ELR (cell line): Measurements from ENCODE around the gene TBCD.
"Not testable (repeated sequence)": the region's sequence is repeated elsewhere in the genome, so short reads cannot be mapped to it uniquely, and the experiment has no call there.

Experiments used
- DNase-seq: peaks from one replicate; pipeline ENCODE4 v3.0.0-alpha.2; 2015; ENCODE audit warnings: low read depth

Gene TBCD

GRCh38 chr17:82767041-82767754 is 15.3 kb downstream of the TBCD start:
- DNase-seq, result peak; percentile 69

GRCh38 chr17:82769041-82769440 is 17.2 kb downstream of the TBCD start:
- DNase-seq, result no peak

- DNase-seq, result peak; percentile 79
These were observed 20.2 kb downstream of the TBCD start for GRCh38 chr17:82772026-82772425.

DNA sequence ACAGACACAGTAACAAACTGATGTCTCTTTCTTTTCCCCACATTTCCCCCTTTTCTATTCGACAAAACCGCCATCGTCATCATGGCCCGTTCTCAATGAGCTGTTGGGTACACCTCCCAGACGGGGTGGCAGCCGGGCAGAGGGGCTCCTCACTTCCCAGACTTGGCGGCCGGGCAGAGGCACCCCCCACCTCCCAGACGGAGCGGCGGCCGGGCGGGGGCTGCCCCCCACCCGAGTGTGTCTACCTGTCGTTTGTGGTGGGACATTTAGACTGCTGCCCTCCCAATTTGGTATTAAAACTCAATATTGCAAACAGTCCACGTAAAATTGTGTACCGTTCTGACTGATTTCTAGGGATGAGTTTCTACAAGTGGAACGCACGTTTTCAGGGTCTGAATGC is 22.6 kb downstream of the TBCD start:
- not testable (repeated sequence) for DNase-seq

GRCh38 chr17:82775001-82775823 is 23.3 kb downstream of the TBCD start:
- peak; percentile 59 for DNase-seq

DNA sequence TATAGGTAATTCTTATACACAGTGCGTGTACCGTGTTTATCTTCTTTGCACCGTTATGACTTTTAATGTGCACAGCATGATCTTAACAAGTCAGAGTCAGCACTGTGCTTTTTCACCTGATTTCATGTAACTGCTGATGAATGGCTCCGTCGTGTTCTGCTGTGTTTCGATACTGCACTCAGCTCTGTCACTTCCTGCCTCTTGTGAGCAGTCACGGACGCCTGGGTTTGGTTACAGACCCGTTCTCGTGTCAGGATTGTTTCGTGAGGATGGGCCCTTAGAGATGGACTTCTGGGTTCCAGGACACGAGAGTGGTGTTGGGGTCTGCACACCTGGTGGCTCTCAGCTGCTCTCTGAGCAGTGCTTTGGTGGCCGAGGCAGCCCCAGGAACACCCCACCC is 24.6 kb downstream of the TBCD start:
- no peak for DNase-seq

- DNase-seq, result not testable (repeated sequence)
These were observed 26.0 kb downstream of the TBCD start for GRCh38 chr17:82777778-82778375.

GRCh38 chr17:82779541-82779940 is 27.7 kb downstream of the TBCD start:
- no peak for DNase-seq

DNA sequence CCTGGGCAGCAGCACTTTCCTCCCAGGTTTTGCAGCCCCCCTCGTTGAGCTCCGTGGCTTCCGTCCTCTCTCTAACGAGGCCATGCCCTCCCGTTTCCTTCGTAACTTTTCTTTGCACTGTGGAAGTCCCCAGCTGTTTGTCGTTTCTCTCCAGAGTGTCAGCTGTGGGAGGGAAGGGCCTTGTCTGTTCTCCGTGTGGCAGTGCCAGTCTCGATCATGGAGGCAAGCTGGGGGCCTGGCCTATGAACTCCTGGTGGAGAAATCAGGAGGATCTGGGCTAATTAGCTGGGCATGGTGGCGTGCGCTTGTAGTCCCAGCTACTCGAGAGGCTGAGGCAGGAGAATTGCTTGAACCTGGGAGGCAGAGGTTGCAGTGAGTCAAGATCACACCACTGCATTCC is 28.3 kb downstream of the TBCD start:
- DNase-seq, result no peak

GRCh38 chr17:82780971-82781893 is 29.4 kb downstream of the TBCD start:
- DNase-seq, result no peak

DNA sequence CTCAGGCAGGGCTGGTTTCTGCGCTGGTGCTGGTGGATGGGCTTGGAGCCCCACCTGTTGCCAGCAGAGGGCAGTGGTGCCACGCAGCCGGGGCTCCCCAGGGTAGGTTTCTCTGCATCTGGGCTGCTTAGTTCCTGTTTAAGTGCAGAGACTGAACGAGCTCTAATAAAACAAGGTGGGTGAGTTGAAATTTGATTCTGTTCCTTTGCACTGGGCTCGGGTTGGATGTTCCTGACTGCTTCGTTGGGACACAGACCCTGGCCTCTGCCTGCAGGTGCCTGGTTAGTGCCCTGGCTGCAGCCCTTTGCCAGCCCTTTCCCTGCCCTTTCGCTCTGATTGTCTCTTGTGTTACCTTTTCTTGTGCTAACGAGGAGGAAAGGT is 30.0 kb downstream of the TBCD start:
- DNase-seq, result peak; percentile 76

GRCh38 chr17:82782657-82783207 is 30.9 kb downstream of the TBCD start:
- no peak for DNase-seq

- no peak for DNase-seq
These were observed 31.6 kb downstream of the TBCD start for GRCh38 chr17:82783498-82783897.

- not testable (repeated sequence) for DNase-seq
These were observed 33.7 kb downstream of the TBCD start for GRCh38 chr17:82785581-82785980.

- no peak for DNase-seq
These were observed 34.6 kb downstream of the TBCD start for GRCh38 chr17:82786427-82786826.

GRCh38 chr17:82787081-82787848 is 35.4 kb downstream of the TBCD start:
- no peak for DNase-seq

- no peak for DNase-seq
These were observed 36.5 kb downstream of the TBCD start for GRCh38 chr17:82788206-82789001.

- DNase-seq, result no peak
These were observed 37.3 kb downstream of the TBCD start for GRCh38 chr17:82789051-82789592.

DNA sequence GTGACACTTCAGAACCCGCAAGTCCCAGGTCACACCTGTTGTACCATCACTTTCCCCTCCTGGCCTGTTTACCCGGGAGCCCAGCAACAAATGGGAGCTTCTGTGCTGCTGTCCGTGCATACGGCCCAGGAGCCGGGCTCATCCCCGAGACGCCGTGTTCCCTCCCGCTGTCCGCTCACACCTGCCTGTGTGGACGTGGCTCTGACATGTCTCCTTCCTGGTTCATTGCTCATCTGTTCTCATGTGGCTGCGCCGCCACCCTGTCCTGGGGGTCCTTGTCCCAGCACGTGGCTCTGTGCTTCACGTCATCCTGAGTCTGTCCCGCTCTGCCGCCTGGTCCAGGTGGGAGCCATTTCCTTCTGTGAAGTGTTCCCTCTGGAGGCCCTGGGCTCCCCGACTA is 37.9 kb downstream of the TBCD start:
- DNase-seq, result no peak

- no peak for DNase-seq
These were observed 38.5 kb downstream of the TBCD start for GRCh38 chr17:82790391-82790790.
